ENCODE measurements around the gene DUOXA2. TPM values are rescaled to one million over a fixed set of nuclear protein-coding genes. Genes with fewer than 3 reads are reported as not detected.

DUOXA2 gene
- total RNA-seq, 1 donor from 2014 or later: not detected

GRCh38 chr15:45095661-45096060 is 18.5 kb upstream of the DUOXA2 start:
- no peak overlapping the region for H3K27ac Mint-ChIP-seq (ENCODE audit: unreplicated experiment)
- H3K4me3 Mint-ChIP-seq (ENCODE audit: unreplicated experiment): no peak overlapping the region
- H3K27me3 Mint-ChIP-seq (ENCODE audit: low read depth): peaks cover 29% of the 10 kb centered on the region
- peaks cover 2% of the 10 kb centered on the region for H3K4me1 Mint-ChIP-seq (ENCODE audit: low read depth)
- no peak for TF ChIP-seq CTCF (IDR thresholded peaks at IDR 0.05)
- no peaks in the 10 kb centered on the region for H3K36me3 Mint-ChIP-seq (ENCODE audit: low read depth)
- peaks cover 3% of the 10 kb centered on the region for H3K9me3 Mint-ChIP-seq (ENCODE audit: low read depth)
- DNase-seq (ENCODE audit: low spot score): no peak

- no peak for TF ChIP-seq CTCF (IDR thresholded peaks at IDR 0.05)
- Mint-ChIP-seq H3K27ac (ENCODE audit: unreplicated experiment) (no peak overlapping the region), H3K27me3 (ENCODE audit: low read depth) (peaks cover 30% of the 10 kb centered on the region), H3K36me3 (ENCODE audit: low read depth) (no peaks in the 10 kb centered on the region), H3K4me1 (ENCODE audit: low read depth) (no peaks in the 10 kb centered on the region), H3K4me3 (ENCODE audit: unreplicated experiment) (no peak overlapping the region), H3K9me3 (ENCODE audit: low read depth) (peaks cover 2% of the 10 kb centered on the region)
- no peak for DNase-seq (ENCODE audit: low spot score)
These were observed 16.7 kb upstream of the DUOXA2 start for GRCh38 chr15:45097466-45097865.

GRCh38 chr15:45099549-45100165 is 14.5 kb upstream of the DUOXA2 start:
- Mint-ChIP-seq H3K4me3 (ENCODE audit: unreplicated experiment) (no peak overlapping the region), H3K27ac (ENCODE audit: unreplicated experiment) (no peak overlapping the region), H3K4me1 (ENCODE audit: low read depth) (no peaks in the 10 kb centered on the region), H3K27me3 (ENCODE audit: low read depth) (peaks cover 13% of the 10 kb centered on the region), H3K9me3 (ENCODE audit: low read depth) (no peaks in the 10 kb centered on the region), H3K36me3 (ENCODE audit: low read depth) (no peaks in the 10 kb centered on the region)
- no peak for DNase-seq (ENCODE audit: low spot score)
- TF ChIP-seq CTCF (IDR thresholded peaks at IDR 0.05): no peak

GRCh38 chr15:45100884-45101625 is 13.1 kb upstream of the DUOXA2 start:
- peaks cover 23% of the 10 kb centered on the region for H3K27me3 Mint-ChIP-seq (ENCODE audit: low read depth)

GRCh38 chr15:45101749-45102148 is 12.4 kb upstream of the DUOXA2 start:
- DNase-seq (ENCODE audit: low spot score): no peak
- H3K27ac Mint-ChIP-seq (ENCODE audit: unreplicated experiment): no peak overlapping the region
- no peaks in the 10 kb centered on the region for H3K4me1 Mint-ChIP-seq (ENCODE audit: low read depth)
- no peak overlapping the region for H3K4me3 Mint-ChIP-seq (ENCODE audit: unreplicated experiment)
- TF ChIP-seq CTCF (IDR thresholded peaks at IDR 0.05): no peak
- H3K27me3 Mint-ChIP-seq (ENCODE audit: low read depth): peaks cover 27% of the 10 kb centered on the region
- no peaks in the 10 kb centered on the region for H3K36me3 Mint-ChIP-seq (ENCODE audit: low read depth)
- H3K9me3 Mint-ChIP-seq (ENCODE audit: low read depth): no peaks in the 10 kb centered on the region

More at GRCh38 chr15:45100884-45101625, 13.1 kb upstream of the DUOXA2 start:
- no peak for DNase-seq (ENCODE audit: low spot score)
- no peak overlapping the region for H3K4me3 Mint-ChIP-seq (ENCODE audit: unreplicated experiment)
- no peak overlapping the region for H3K27ac Mint-ChIP-seq (ENCODE audit: unreplicated experiment)
- no peak for TF ChIP-seq CTCF (IDR thresholded peaks at IDR 0.05)
- no peaks in the 10 kb centered on the region for H3K9me3 Mint-ChIP-seq (ENCODE audit: low read depth)
- no peaks in the 10 kb centered on the region for H3K4me1 Mint-ChIP-seq (ENCODE audit: low read depth)
- no peaks in the 10 kb centered on the region for H3K36me3 Mint-ChIP-seq (ENCODE audit: low read depth)
